GM19463 (cell line): ENCODE results near the gene ATP5ME.

Source experiments
- ATAC-seq: cut with Tn5 transposase; IDR thresholded peaks from one replicate; pipeline ENCODE4 v1.9.1; 2021; ENCODE audit warnings: mild to moderate bottlenecking, moderate library complexity; ENCODE audit not compliant: unreplicated experiment

ATP5ME gene

GRCh38 chr4:623914-624566, 50.0 kb downstream of the ATP5ME start:
- ATAC-seq, result no peak

GRCh38 chr4:622996-623913, 50.8 kb downstream of the ATP5ME start:
- no peak for ATAC-seq
